Testis (tissue), 2 donors: ENCODE measurements around the gene POU6F2.

Source experiments
- POLR2A ChIP-seq: fragments of 450-650 bp; IDR thresholded peaks from one replicate; pipeline ENCODE4 v1.6.1; 2017; ENCODE audit warnings: antibody characterized with exemption, mild to moderate bottlenecking, moderate library complexity
- TF ChIP-seq, protein P1 (sequence below), 3 experiments: fragments of 450-650 bp in 2 of 3; fragments of 200-600 bp in 1 of 3; sonication (generic) in 1 of 3; IDR thresholded peaks; one replicate each; pipeline ENCODE4 v1.5.1; 2016 to 2019; ENCODE audit warnings: antibody characterized with exemption in 3 of 3, mild to moderate bottlenecking in 2 of 3, moderate library complexity in 1 of 3

DNA sequence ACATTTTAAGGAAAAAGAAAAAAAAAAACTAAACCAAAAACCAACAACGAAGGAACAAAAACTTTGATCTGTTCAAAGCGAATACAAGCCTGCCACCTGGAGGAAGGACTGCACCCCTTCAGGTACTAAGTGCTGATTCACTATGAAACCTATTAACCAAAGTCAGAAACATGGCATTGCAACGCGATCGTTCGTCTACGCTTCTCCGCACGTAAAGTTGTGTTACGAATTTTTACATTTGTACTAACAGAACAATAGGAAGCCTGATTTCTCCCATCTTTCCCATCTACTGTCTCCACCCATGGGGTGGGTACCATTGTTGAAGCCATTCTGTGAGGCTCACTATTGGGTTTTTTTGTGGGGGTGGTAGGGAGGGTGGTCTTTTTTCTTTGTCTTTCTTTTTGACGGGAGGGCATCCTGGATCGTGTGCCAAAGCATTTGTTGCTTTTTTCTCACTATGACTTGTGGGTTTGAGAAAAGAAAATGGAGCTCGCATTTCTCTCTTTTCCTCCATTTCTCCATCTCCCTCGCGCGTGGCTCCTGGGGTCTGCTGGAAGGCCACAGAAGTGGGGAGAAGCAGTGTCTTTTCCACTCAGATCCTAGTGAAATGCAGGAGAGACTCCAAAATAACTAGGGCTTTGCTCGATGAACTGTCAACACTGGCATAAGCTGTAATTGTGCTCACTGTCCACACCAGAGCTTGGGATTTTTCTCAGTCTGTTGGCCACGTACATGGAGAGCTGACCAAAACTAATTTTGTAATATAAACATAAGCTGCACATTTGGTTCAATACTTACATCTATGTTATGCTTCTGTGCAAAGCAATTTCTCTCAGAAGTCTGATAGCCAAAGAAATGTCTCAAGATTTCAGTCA is 487.6 kb downstream of the POU6F2 start:
- TF ChIP-seq, protein P1, sequence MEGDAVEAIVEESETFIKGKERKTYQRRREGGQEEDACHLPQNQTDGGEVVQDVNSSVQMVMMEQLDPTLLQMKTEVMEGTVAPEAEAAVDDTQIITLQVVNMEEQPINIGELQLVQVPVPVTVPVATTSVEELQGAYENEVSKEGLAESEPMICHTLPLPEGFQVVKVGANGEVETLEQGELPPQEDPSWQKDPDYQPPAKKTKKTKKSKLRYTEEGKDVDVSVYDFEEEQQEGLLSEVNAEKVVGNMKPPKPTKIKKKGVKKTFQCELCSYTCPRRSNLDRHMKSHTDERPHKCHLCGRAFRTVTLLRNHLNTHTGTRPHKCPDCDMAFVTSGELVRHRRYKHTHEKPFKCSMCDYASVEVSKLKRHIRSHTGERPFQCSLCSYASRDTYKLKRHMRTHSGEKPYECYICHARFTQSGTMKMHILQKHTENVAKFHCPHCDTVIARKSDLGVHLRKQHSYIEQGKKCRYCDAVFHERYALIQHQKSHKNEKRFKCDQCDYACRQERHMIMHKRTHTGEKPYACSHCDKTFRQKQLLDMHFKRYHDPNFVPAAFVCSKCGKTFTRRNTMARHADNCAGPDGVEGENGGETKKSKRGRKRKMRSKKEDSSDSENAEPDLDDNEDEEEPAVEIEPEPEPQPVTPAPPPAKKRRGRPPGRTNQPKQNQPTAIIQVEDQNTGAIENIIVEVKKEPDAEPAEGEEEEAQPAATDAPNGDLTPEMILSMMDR (IDR thresholded peaks at IDR 0.05) = peak in 2 of 3 experiments; percentile 56 to 61
- TF ChIP-seq POLR2A = no peak
